Fibroblast of lung (primary cell): ENCODE measurements around the gene AKNA. TPM values are rescaled to one million over a fixed set of nuclear protein-coding genes. Genes with fewer than 3 reads are reported as not detected.
"Not testable (repeated sequence)": the region's sequence is repeated elsewhere in the genome, so short reads cannot be mapped to it uniquely, and the experiment has no call there.

Experiments used
- DNase-seq, 2 donors: peaks; one replicate each; pipeline versions ENCODE4 v3.0.0 to v3.0.0-alpha.2; 2010; ENCODE audit warnings: low read depth in 2 of 2
- H2AFZ ChIP-seq: 2 replicates; pipeline ENCODE4 v1.5.1; 2012; ENCODE audit warnings: low read length, control low read depth, inconsistent platforms
- H3K27ac ChIP-seq: 2 replicates; pipeline ENCODE4 v1.5.1; 2011; ENCODE audit warnings: low read length, control low read depth; ENCODE audit not compliant: insufficient read depth
- H3K27me3 ChIP-seq: 2 replicates; pipeline ENCODE4 v1.5.1; 2011; ENCODE audit warnings: mild to moderate bottlenecking, low read length; ENCODE audit not compliant: control insufficient read depth, insufficient read depth
- H3K36me3 ChIP-seq: 2 replicates; pipeline ENCODE4 v1.5.1; 2011; ENCODE audit warnings: low read length; ENCODE audit not compliant: control insufficient read depth, insufficient read depth
- H3K4me1 ChIP-seq: 2 replicates; pipeline ENCODE4 v1.5.1; 2011; ENCODE audit warnings: low read length; ENCODE audit not compliant: control insufficient read depth, insufficient read depth; ENCODE audit errors: extremely low read depth
- H3K4me2 ChIP-seq: 2 replicates; pipeline ENCODE4 v1.5.1; 2011; ENCODE audit warnings: low read length, control low read depth; ENCODE audit not compliant: insufficient read depth; ENCODE audit errors: extremely low read depth
- H3K4me3 ChIP-seq, 4 experiments: fragments of 200-600 bp in 1 of 4; sonication (generic) in 1 of 4; replicated peaks in 1 of 4; 2 replicates each; pipeline ENCODE4 v1.5.1; 2011 to 2016; ENCODE audit warnings: low read length in 4 of 4, low read depth in 3 of 4, mild to moderate bottlenecking in 3 of 4, control low read depth in 2 of 4, inconsistent platforms in 1 of 4, mixed read lengths in 1 of 4; ENCODE audit not compliant: insufficient read depth in 1 of 4; ENCODE audit errors: control extremely low read depth in 1 of 4
- H3K79me2 ChIP-seq: 2 replicates; pipeline ENCODE4 v1.5.1; 2012; ENCODE audit warnings: mild to moderate bottlenecking, low read length, inconsistent platforms; ENCODE audit not compliant: control insufficient read depth, insufficient read depth
- H3K9ac ChIP-seq: 2 replicates; pipeline ENCODE4 v1.5.1; 2011; ENCODE audit warnings: mild to moderate bottlenecking, low read length, control low read depth; ENCODE audit not compliant: insufficient read depth
- H3K9me3 ChIP-seq: 2 replicates; pipeline ENCODE4 v1.5.1; 2012; ENCODE audit warnings: low read depth, low read length; ENCODE audit not compliant: control insufficient read depth, insufficient read depth
- H4K20me1 ChIP-seq: 2 replicates; pipeline ENCODE4 v1.5.1; 2011; ENCODE audit warnings: low read length; ENCODE audit not compliant: control insufficient read depth, insufficient read depth; ENCODE audit errors: extremely low read depth
- EZH2 ChIP-seq: IDR thresholded peaks from 2 replicates; pipeline ENCODE4 v1.5.1; 2012; ENCODE audit warnings: low read length, control low read depth, mild to moderate bottlenecking; ENCODE audit errors: missing control alignments
- polyA plus RNA-seq, 2 donors: library from polyadenylated mRNA; depleted of rRNA in 1 of 2; stranded (reverse) in 1 of 2; unstranded in 1 of 2; fragments of >200 nt; gene quantifications; 2 replicates each; pipeline ENCODE4 v1.2.1, GENCODE V29; 2011 to 2012; ENCODE audit warnings: missing spikeins in 1 of 2
- total RNA-seq: library from RNA; depleted of rRNA; stranded (reverse); fragments of >200 nt; gene quantifications from 2 replicates; pipeline ENCODE4 v1.2.1, GENCODE V29; 2014
- TF ChIP-seq, protein P1 (sequence below), 2 donors: IDR thresholded peaks in 1 of 2; conservative IDR thresholded peaks in 1 of 2; 1 replicate in 1 of 2; 2 replicates in 1 of 2; pipeline ENCODE4 v1.5.1; 2011 to 2012; ENCODE audit warnings: low read length in 2 of 2, control low read depth in 1 of 2, inconsistent platforms in 1 of 2, low read depth in 1 of 2, mild to moderate bottlenecking in 1 of 2

AKNA gene
- total and polyA plus RNA-seq, 2 donors (not counting 1 experiment from before 2014, with no cell fraction given): 5.6 to 19.3 TPM

DNA sequence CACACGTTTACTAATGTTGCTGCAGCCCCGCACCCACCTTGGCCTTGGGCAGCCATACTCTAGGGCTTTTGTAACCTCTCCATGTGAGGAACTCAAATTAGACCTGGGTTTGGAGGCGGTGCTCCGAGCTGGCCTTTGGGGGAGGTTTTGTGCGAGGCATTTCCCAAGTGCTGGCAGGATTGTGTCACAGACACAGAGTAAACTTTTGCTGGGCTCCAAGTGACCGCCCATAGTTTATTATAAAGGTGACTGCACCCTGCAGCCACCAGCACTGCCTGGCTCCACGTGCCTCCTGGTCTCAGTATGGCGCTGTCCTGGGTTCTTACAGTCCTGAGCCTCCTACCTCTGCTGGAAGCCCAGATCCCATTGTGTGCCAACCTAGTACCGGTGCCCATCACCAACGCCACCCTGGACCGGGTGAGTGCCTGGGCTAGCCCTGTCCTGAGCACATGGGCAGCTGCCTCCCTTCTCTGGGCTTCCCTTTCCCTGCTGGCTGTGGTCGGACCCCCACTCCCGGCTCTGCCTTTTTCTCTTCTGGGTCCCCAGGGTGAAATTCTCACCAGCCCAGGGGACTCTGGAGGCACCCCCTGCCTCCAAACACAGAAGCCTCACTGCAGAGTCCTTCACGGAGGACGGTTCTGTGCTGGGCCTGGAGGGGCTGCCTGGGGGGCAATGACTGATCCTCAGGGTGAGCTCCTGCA lies 64.8 kb downstream of the AKNA start, which contains the start of gene ORM1:
TSS of gene ORM1 (plus strand) at position 268 of the 701 bp plus-strand sequence. CDS start at position 304, 36 bp downstream.
- H3K27me3 ChIP-seq, H3K9me3 ChIP-seq, H3K27ac ChIP-seq, H3K36me3 ChIP-seq, H3K4me2 ChIP-seq, H4K20me1 ChIP-seq, DNase-seq, H2AFZ ChIP-seq, H3K4me3 ChIP-seq, H3K9ac ChIP-seq, H3K4me1 ChIP-seq, H3K79me2 ChIP-seq: not testable (repeated sequence)

DNA sequence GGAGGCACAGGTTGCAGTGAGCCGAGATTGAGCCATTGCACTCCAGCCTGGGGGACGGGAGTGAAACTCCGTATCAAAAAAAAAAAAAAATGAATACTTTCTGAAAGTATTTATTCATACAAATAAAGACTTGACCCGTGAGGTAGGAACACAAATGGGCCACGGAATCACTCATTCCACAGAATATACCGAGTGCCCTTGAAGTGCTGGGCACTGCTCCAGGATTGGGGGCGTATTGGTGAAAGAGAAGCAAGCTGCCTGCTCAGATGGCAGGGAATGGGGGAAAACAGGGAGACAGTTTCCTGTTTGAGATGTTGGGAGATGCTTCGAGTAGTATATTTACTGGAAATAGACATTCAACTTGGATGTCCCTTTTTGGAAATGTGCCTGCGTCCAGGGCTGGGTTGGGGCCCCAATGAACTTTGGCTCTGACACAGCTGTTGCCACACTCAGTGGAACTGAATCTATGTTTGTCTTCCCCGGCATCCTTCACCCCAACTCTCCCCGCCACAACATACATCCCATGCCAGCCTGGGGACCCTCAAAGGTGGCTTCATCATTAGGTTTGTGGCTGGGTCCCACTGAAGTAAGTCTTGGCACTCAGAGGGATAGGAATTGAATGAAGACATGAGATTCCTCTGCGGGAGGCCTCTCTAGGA lies 65.5 kb downstream of the AKNA start:
- H3K4me3 ChIP-seq, H3K79me2 ChIP-seq, H3K9me3 ChIP-seq, H3K9ac ChIP-seq, H3K27ac ChIP-seq, H3K4me1 ChIP-seq, H4K20me1 ChIP-seq, H3K36me3 ChIP-seq, H3K27me3 ChIP-seq, H2AFZ ChIP-seq, H3K4me2 ChIP-seq: not testable (repeated sequence)
- DNase-seq: peak in 1 of 2 donors; percentile 62

- H3K27me3 ChIP-seq: peaks cover 5% of the 10 kb centered on the region
- H3K4me1 ChIP-seq: no peaks in the 10 kb centered on the region
- H3K9ac ChIP-seq: no peak overlapping the region
- no peaks in the 10 kb centered on the region for H3K79me2 ChIP-seq
- H3K27ac ChIP-seq: no peak overlapping the region
- H2AFZ ChIP-seq: no peak overlapping the region
- H3K4me3 ChIP-seq: no peak overlapping the region
- peak in 1 of 2 donors; percentile 74 for DNase-seq
- TF ChIP-seq, protein P1, sequence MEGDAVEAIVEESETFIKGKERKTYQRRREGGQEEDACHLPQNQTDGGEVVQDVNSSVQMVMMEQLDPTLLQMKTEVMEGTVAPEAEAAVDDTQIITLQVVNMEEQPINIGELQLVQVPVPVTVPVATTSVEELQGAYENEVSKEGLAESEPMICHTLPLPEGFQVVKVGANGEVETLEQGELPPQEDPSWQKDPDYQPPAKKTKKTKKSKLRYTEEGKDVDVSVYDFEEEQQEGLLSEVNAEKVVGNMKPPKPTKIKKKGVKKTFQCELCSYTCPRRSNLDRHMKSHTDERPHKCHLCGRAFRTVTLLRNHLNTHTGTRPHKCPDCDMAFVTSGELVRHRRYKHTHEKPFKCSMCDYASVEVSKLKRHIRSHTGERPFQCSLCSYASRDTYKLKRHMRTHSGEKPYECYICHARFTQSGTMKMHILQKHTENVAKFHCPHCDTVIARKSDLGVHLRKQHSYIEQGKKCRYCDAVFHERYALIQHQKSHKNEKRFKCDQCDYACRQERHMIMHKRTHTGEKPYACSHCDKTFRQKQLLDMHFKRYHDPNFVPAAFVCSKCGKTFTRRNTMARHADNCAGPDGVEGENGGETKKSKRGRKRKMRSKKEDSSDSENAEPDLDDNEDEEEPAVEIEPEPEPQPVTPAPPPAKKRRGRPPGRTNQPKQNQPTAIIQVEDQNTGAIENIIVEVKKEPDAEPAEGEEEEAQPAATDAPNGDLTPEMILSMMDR (conservative IDR thresholded peaks at IDR 0.05 in 1 of 2, IDR thresholded peaks at IDR 0.05 in 1 of 2; ENCODE audit: low read depth in 1 of 2, low read length in 2 of 2): no peak
- no peak for TF ChIP-seq EZH2
- H3K9me3 ChIP-seq: no peaks in the 10 kb centered on the region
- no peaks in the 10 kb centered on the region for H3K36me3 ChIP-seq
- H3K4me2 ChIP-seq: no peak overlapping the region
- H4K20me1 ChIP-seq: no peaks in the 10 kb centered on the region
Observed at GRCh38 chr9:114321759-114322158, 66.0 kb downstream of the AKNA start.

- H2AFZ ChIP-seq, H3K4me3 ChIP-seq, H3K27ac ChIP-seq, H3K9ac ChIP-seq, H3K4me2 ChIP-seq, H3K9me3 ChIP-seq, H4K20me1 ChIP-seq, H3K27me3 ChIP-seq, H3K79me2 ChIP-seq, H3K36me3 ChIP-seq, H3K4me1 ChIP-seq: not testable (repeated sequence)
- DNase-seq: peak; percentile 61 to 82
Observed at GRCh38 chr9:114320710-114321109, 67.1 kb downstream of the AKNA start.
